ENCODE data around the gene NETO2. TPM values are rescaled to one million over a fixed set of nuclear protein-coding genes. Genes with fewer than 3 reads are reported as not detected.
A peak's percentile ranks its signal among the peaks of the same experiment; 100 is the strongest.
"Not testable (repeated sequence)": the region's sequence is repeated elsewhere in the genome, so short reads cannot be mapped to it uniquely, and the experiment has no call there.

Gene NETO2
- total RNA-seq, 2 donors from 2014 or later: 3.8 to 5.0 TPM

GRCh38 chr16:47125757-47126156 is 18.0 kb downstream of the NETO2 start:
- Mint-ChIP-seq H3K9me3 (peaks cover 0 to 1% of the 10 kb centered on the region in 2 donors), H3K4me1 (ENCODE audit: low read depth) (peaks cover 7% of the 10 kb centered on the region), H3K4me3 (no peak overlapping the region), H3K36me3 (ENCODE audit: insufficient read depth in 2 of 2) (no peaks in the 10 kb centered on the region), H3K27ac (no peak overlapping the region), H3K27me3 (ENCODE audit: low read depth) (no peaks in the 10 kb centered on the region)
- DNase-seq: no peak
- ATAC-seq (replicated peaks in 1 of 2): no peak

DNA sequence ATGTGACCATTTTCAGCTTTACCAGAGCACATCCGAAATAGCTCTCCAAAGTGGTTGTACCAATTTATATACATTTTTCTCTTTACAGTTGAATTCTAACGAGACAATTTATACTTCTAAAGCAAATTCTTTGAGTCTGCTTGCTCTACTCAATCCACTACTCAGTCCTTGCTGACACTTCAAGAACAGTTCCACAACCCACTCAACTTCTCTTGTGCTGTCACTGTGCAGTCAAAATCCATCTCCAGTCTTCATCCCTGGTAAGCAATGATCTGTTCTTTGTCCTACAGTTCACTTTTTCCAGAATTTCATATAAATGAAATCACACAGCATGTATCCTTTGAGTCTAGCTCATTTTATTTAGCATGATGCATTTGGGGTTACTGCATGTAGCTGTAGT is 30.6 kb downstream of the NETO2 start:
- no peaks in the 10 kb centered on the region for H3K9me3 Mint-ChIP-seq
- H3K27ac Mint-ChIP-seq: no peak overlapping the region
- no peak for DNase-seq
- H3K36me3 Mint-ChIP-seq (ENCODE audit: insufficient read depth in 2 of 2): peaks cover 0 to 7% of the 10 kb centered on the region in 2 donors
- no peak overlapping the region for H3K4me3 Mint-ChIP-seq
- peak; percentile 41 for ATAC-seq (replicated peaks in 1 of 2)
- H3K4me1 Mint-ChIP-seq (ENCODE audit: low read depth): peaks cover 15% of the 10 kb centered on the region
- peaks cover 10% of the 10 kb centered on the region for H3K27me3 Mint-ChIP-seq (ENCODE audit: low read depth)

DNA sequence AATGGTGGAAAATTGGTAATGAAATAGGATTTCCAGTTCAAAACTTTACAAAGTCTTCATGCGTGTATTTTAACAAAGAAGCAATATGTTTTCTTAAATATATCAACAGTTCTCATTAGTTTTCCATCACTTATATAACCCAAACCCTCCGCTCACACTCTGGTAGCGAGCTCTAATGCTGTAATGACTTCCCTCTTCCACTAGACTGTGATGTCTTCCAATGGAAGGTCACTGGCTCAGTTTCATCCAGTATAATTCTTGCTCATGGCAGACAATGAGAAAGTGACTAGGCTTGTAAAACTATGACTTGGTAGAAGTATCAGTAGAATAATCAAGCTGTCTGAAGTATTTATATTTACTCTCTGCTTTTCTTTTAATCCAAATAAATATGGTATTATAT is 32.8 kb downstream of the NETO2 start:
- no peaks in the 10 kb centered on the region for H3K36me3 Mint-ChIP-seq (ENCODE audit: insufficient read depth in 2 of 2)
- H3K27me3 Mint-ChIP-seq (ENCODE audit: low read depth): no peaks in the 10 kb centered on the region
- no peak for DNase-seq
- H3K9me3 Mint-ChIP-seq: no peaks in the 10 kb centered on the region
- no peak overlapping the region for H3K4me3 Mint-ChIP-seq
- H3K27ac Mint-ChIP-seq: no peak overlapping the region
- peaks cover 15% of the 10 kb centered on the region for H3K4me1 Mint-ChIP-seq (ENCODE audit: low read depth)
- no peak for ATAC-seq (replicated peaks in 1 of 2)

- no peak overlapping the region for H3K4me3 Mint-ChIP-seq
- peaks cover 6% of the 10 kb centered on the region for H3K4me1 Mint-ChIP-seq (ENCODE audit: low read depth)
- ATAC-seq (replicated peaks in 1 of 2): no peak
- no peaks in the 10 kb centered on the region for H3K27me3 Mint-ChIP-seq (ENCODE audit: low read depth)
- DNase-seq: no peak
- H3K36me3 Mint-ChIP-seq (ENCODE audit: insufficient read depth in 2 of 2): peaks cover 0 to 1% of the 10 kb centered on the region in 2 donors
- no peak overlapping the region for H3K27ac Mint-ChIP-seq
- H3K9me3 Mint-ChIP-seq: peaks cover 0 to 3% of the 10 kb centered on the region in 2 donors
Observed at GRCh38 chr16:47109361-47109760, 34.4 kb downstream of the NETO2 start.

DNA sequence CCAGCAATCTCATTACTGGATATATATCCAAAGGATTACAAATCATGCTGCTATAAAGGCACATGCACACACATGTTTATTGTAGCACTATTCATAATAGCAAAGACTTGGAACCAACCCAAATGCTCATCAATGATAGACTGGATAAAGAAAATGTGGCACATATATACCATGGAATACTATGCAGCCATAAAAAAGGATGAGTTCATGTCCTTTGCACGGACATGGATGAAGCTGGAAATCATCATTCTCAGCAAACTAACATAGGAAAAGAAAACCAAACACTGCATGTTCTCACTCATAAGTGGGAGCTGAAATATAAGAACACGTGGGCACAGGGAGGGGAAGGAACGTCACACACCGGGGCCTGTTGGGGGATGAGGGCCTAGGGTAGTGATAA is 40.8 kb downstream of the NETO2 start:
- H3K27ac Mint-ChIP-seq; ATAC-seq (replicated peaks in 1 of 2); H3K4me3 Mint-ChIP-seq; H3K36me3 Mint-ChIP-seq (ENCODE audit: insufficient read depth in 2 of 2); H3K9me3 Mint-ChIP-seq; DNase-seq; H3K27me3 Mint-ChIP-seq (ENCODE audit: low read depth); H3K4me1 Mint-ChIP-seq (ENCODE audit: low read depth): not testable (repeated sequence)

- not testable (repeated sequence) for H3K9me3 Mint-ChIP-seq; H3K27me3 Mint-ChIP-seq (ENCODE audit: low read depth); H3K36me3 Mint-ChIP-seq (ENCODE audit: insufficient read depth in 2 of 2); H3K4me3 Mint-ChIP-seq; ATAC-seq (replicated peaks in 1 of 2); DNase-seq; H3K27ac Mint-ChIP-seq; H3K4me1 Mint-ChIP-seq (ENCODE audit: low read depth)
Observed at GRCh38 chr16:47097154-47097553, 46.6 kb downstream of the NETO2 start.

- Mint-ChIP-seq H3K36me3 (ENCODE audit: insufficient read depth in 2 of 2) (peaks cover 4 to 6% of the 10 kb centered on the region in 2 donors), H3K4me1 (ENCODE audit: low read depth) (no peaks in the 10 kb centered on the region), H3K27ac (no peak overlapping the region), H3K4me3 (peak overlapping the region in 1 of 2 donors; percentile 29), H3K27me3 (ENCODE audit: low read depth) (no peaks in the 10 kb centered on the region), H3K9me3 (no peaks in the 10 kb centered on the region)
- peak in 1 of 2 donors; percentile 44 for ATAC-seq (replicated peaks in 1 of 2)
- DNase-seq: no peak
Observed at GRCh38 chr16:47096297-47096696, 47.4 kb downstream of the NETO2 start.

GRCh38 chr16:47084198-47084597 is 59.5 kb downstream of the NETO2 start:
- H3K4me1 Mint-ChIP-seq (ENCODE audit: low read depth): no peaks in the 10 kb centered on the region
- DNase-seq: no peak
- no peak for ATAC-seq (replicated peaks in 1 of 2)
- no peaks in the 10 kb centered on the region for H3K9me3 Mint-ChIP-seq
- no peaks in the 10 kb centered on the region for H3K36me3 Mint-ChIP-seq (ENCODE audit: insufficient read depth in 2 of 2)
- H3K27me3 Mint-ChIP-seq (ENCODE audit: low read depth): no peaks in the 10 kb centered on the region
- H3K4me3 Mint-ChIP-seq: no peak overlapping the region
- no peak overlapping the region for H3K27ac Mint-ChIP-seq

DNA sequence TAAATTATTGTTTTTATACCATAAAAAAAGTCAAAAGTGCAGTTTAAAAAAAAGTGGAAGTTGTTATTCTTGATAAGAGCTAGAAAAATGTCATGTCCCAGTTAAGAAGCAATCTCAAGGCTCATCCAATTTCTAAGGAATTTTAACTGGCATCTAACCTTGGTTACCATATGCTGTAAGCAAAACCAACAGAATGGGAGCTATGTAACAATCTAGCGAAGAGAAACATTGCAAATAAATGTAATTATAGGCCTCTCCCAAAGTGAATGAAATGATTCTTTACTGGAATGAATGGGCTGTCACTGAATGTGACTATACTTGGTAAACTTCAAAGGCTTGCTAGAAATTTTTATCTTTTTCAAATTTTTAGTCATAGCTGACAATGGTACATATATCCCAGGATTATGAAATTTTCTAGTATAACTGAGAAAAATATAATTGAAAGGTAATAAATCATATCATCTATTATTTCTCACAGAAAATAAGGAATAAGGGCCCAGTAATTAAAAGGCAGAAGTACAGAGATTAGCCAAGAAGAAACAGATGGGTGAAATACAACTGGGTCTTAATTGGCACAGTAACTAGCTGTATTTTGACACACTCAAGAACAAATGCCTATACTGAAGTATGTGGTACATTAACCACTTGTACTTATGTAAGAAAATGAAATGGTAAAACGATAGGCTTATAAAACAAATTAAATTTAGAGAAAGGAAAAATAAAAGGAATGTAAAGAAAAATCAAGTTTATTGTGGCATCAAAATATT is 61.5 kb downstream of the NETO2 start:
- no peaks in the 10 kb centered on the region for H3K27me3 Mint-ChIP-seq (ENCODE audit: low read depth)
- no peak overlapping the region for H3K4me3 Mint-ChIP-seq
- no peaks in the 10 kb centered on the region for H3K36me3 Mint-ChIP-seq (ENCODE audit: insufficient read depth in 2 of 2)
- no peak for ATAC-seq (replicated peaks in 1 of 2)
- no peak overlapping the region for H3K27ac Mint-ChIP-seq
- no peaks in the 10 kb centered on the region for H3K4me1 Mint-ChIP-seq (ENCODE audit: low read depth)
- no peak for DNase-seq
- no peaks in the 10 kb centered on the region for H3K9me3 Mint-ChIP-seq

DNA sequence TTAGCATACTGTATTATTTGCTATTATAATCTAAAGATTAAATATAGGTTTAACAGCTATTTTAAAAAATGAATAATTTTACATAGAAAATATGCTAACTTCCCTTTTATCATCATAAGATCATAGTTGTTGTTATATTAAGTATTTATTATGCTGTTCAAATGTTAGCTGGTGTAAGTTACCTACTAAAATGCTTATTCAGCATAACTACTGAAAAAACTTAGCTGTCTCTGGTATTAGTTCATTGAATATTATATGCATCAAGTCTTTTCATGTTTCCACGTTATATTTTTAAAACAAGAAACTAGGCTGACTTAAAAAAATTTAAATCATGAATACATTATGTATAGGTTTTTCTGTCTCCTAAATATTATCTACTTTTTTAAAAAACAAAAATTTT is 62.6 kb downstream of the NETO2 start:
- Mint-ChIP-seq H3K4me1 (ENCODE audit: low read depth) (no peaks in the 10 kb centered on the region), H3K27ac (no peak overlapping the region)
- no peak for DNase-seq

DNA sequence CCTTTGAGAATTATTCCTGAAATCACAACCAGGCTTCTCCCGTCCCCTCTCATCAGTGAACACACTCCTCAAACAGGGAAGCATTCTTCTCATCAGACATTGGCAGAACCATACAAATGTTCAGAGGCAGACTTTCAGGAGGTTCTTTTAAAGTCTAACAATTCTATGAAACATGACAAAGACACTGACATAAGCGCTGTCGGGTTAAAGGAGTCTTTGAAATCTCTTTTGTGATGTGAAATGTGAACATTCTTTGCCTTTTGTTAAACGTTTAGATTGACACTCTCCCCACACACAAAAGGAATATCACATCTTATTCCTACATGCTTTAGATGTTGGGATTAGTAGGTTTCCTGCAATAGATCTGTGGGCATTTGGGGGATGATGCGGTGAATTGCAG is 63.9 kb downstream of the NETO2 start:
- Mint-ChIP-seq H3K27ac (no peak overlapping the region), H3K9me3 (no peaks in the 10 kb centered on the region), H3K4me1 (ENCODE audit: low read depth) (no peaks in the 10 kb centered on the region), H3K4me3 (no peak overlapping the region), H3K27me3 (ENCODE audit: low read depth) (no peaks in the 10 kb centered on the region), H3K36me3 (ENCODE audit: insufficient read depth in 2 of 2) (no peaks in the 10 kb centered on the region)
- no peak for DNase-seq
- ATAC-seq (replicated peaks in 1 of 2): no peak

More for the DNA sequence above, 62.6 kb downstream of the NETO2 start:
- Mint-ChIP-seq H3K27me3 (ENCODE audit: low read depth) (no peaks in the 10 kb centered on the region), H3K36me3 (ENCODE audit: insufficient read depth in 2 of 2) (no peaks in the 10 kb centered on the region), H3K9me3 (no peaks in the 10 kb centered on the region), H3K4me3 (no peak overlapping the region)
- no peak for ATAC-seq (replicated peaks in 1 of 2)

DNA sequence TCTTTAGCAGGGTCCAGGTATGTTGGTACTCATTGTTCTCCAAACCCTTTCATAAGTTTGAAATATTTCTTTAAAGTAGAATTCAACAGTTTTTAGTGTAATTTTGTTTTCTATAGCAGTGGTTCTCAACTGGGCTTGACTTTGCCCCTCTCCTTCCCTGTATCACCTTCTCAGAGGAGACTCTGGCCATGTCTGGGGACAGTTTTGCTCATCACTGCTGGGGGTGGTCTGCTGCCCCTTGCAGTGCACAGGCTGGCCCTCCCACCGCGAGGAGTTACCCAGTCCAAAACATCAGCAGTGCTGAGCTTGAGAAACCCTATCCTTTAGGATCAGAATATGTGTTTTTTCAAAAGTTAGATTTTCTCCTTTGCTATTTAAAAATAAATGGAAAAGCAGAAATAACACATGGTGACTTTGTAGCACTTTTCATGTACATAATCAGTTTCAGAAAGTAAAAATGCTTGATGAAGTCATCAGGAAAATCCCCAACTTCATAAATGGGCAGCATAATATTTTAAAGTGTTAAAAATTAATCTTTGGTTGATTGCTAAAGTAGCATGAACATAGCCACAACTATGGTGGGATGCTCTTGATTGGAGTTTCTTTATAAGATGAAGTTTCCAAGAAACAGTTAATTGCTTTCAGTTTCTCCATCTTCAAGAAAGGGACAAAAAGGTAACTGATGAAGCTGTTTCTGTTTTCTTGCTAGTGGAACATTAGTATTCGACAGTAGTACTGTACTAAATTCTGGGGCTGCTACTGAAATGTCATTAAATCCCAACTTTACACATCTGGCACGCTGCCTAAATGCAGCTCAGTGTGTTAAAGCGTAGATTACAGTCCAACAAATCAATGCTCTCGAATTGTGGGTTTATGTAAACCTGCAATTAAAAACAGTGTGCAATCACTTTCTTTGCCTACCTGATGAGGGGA is 70.3 kb downstream of the NETO2 start:
- DNase-seq (no peak), ATAC-seq (replicated peaks in 1 of 2) (no peak)
- no peak overlapping the region for H3K27ac Mint-ChIP-seq
- H3K36me3 Mint-ChIP-seq (ENCODE audit: insufficient read depth in 2 of 2): peaks cover 2 to 6% of the 10 kb centered on the region in 2 donors
- H3K27me3 Mint-ChIP-seq (ENCODE audit: low read depth): no peaks in the 10 kb centered on the region
- H3K4me3 Mint-ChIP-seq: no peak overlapping the region
- H3K9me3 Mint-ChIP-seq: peaks cover 2% of the 10 kb centered on the region in 2 donors
- peaks cover 18% of the 10 kb centered on the region for H3K4me1 Mint-ChIP-seq (ENCODE audit: low read depth)

DNA sequence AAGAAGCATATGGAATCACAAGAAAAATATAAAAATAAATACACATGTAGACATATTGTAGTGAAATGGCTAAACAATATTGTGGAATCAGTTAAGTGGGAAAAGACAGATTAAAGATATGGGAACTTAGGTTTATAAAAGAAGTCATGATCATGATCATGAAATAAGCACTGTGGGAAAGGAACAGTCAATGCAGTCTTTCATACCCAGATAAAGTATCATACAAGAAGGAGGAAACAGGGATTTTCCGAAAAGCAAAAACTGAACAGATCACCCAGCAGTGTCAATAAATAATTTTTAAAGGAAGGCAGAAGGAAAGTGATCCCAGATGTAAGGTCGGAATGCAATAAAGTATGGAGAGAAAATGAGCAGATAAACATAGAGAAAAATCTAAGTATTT is 71.6 kb downstream of the NETO2 start:
- peaks cover 2% of the 10 kb centered on the region in 2 donors for H3K9me3 Mint-ChIP-seq
- no peaks in the 10 kb centered on the region for H3K27me3 Mint-ChIP-seq (ENCODE audit: low read depth)
- peaks cover 2 to 6% of the 10 kb centered on the region in 2 donors for H3K36me3 Mint-ChIP-seq (ENCODE audit: insufficient read depth in 2 of 2)
- H3K27ac Mint-ChIP-seq: no peak overlapping the region
- DNase-seq: no peak
- ATAC-seq (replicated peaks in 1 of 2): no peak
- H3K4me1 Mint-ChIP-seq (ENCODE audit: low read depth): peaks cover 18% of the 10 kb centered on the region
- no peak overlapping the region for H3K4me3 Mint-ChIP-seq

Measured in activated T-cell treated with anti-CD3 and anti-CD28 coated beads, Interleukin-2, amount 50 U/mL, for 72 hours (primary cell).